ENCODE measurements around the gene MARVELD2.

Gene MARVELD2

GRCh38 chr5:69493396-69494133, 78.6 kb downstream of the MARVELD2 start (continued):
- TF ChIP-seq, protein P1, sequence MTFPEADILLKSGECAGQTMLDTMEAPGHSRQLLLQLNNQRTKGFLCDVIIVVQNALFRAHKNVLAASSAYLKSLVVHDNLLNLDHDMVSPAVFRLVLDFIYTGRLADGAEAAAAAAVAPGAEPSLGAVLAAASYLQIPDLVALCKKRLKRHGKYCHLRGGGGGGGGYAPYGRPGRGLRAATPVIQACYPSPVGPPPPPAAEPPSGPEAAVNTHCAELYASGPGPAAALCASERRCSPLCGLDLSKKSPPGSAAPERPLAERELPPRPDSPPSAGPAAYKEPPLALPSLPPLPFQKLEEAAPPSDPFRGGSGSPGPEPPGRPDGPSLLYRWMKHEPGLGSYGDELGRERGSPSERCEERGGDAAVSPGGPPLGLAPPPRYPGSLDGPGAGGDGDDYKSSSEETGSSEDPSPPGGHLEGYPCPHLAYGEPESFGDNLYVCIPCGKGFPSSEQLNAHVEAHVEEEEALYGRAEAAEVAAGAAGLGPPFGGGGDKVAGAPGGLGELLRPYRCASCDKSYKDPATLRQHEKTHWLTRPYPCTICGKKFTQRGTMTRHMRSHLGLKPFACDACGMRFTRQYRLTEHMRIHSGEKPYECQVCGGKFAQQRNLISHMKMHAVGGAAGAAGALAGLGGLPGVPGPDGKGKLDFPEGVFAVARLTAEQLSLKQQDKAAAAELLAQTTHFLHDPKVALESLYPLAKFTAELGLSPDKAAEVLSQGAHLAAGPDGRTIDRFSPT (tag by site-specific recombination; IDR thresholded peaks at IDR 0.05) = no peak
- TF ChIP-seq ZNF501 (tag by site-specific recombination; IDR thresholded peaks at IDR 0.05) (peak; percentile 21; the same call in 1 of the 2 replicates), ZNF777 (tag by site-specific recombination; IDR thresholded peaks at IDR 0.05; ENCODE audit: borderline replicate concordance) (no peak), TSHZ1 (tag by site-specific recombination; IDR thresholded peaks at IDR 0.05; ENCODE audit: borderline replicate concordance) (no peak), ZNF133 (tag by site-specific recombination; IDR thresholded peaks at IDR 0.05) (no peak), ZNF513 (tag by site-specific recombination; IDR thresholded peaks at IDR 0.05) (0 out of 2 replicates have a peak, but pooled peaks have one; percentile 18), MZF1 (tag by site-specific recombination; IDR thresholded peaks at IDR 0.05; ENCODE audit: borderline replicate concordance) (no peak), ZNF19 (tag by site-specific recombination; IDR thresholded peaks at IDR 0.05; ENCODE audit: low read depth) (no peak), ZNF433 (tag by site-specific recombination; IDR thresholded peaks at IDR 0.05; ENCODE audit: low read depth) (no peak), ZNF792 (tag by site-specific recombination; IDR thresholded peaks at IDR 0.05) (no peak), ZNF768 (tag by site-specific recombination; IDR thresholded peaks at IDR 0.05) (no peak), ZNF404 (tag by site-specific recombination; IDR thresholded peaks at IDR 0.05) (no peak), ZNF423 (tag by site-specific recombination; IDR thresholded peaks at IDR 0.05) (no peak; the same call in 1 of the 2 replicates), ZNF146 (tag by site-specific recombination; IDR thresholded peaks at IDR 0.05) (no peak), BCL6B (tag by site-specific recombination; IDR thresholded peaks at IDR 0.05) (no peak)
- TF ChIP-seq, protein P2, sequence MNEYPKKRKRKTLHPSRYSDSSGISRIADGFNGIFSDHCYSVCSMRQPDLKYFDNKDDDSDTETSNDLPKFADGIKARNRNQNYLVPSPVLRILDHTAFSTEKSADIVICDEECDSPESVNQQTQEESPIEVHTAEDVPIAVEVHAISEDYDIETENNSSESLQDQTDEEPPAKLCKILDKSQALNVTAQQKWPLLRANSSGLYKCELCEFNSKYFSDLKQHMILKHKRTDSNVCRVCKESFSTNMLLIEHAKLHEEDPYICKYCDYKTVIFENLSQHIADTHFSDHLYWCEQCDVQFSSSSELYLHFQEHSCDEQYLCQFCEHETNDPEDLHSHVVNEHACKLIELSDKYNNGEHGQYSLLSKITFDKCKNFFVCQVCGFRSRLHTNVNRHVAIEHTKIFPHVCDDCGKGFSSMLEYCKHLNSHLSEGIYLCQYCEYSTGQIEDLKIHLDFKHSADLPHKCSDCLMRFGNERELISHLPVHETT (tag by site-specific recombination; IDR thresholded peaks at IDR 0.05) = no peak
- TF ChIP-seq, protein P3, sequence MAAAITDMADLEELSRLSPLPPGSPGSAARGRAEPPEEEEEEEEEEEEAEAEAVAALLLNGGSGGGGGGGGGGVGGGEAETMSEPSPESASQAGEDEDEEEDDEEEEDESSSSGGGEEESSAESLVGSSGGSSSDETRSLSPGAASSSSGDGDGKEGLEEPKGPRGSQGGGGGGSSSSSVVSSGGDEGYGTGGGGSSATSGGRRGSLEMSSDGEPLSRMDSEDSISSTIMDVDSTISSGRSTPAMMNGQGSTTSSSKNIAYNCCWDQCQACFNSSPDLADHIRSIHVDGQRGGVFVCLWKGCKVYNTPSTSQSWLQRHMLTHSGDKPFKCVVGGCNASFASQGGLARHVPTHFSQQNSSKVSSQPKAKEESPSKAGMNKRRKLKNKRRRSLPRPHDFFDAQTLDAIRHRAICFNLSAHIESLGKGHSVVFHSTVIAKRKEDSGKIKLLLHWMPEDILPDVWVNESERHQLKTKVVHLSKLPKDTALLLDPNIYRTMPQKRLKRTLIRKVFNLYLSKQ (tag by site-specific recombination; IDR thresholded peaks at IDR 0.05; ENCODE audit: borderline replicate concordance) = no peak
- TF ChIP-seq, protein P4, sequence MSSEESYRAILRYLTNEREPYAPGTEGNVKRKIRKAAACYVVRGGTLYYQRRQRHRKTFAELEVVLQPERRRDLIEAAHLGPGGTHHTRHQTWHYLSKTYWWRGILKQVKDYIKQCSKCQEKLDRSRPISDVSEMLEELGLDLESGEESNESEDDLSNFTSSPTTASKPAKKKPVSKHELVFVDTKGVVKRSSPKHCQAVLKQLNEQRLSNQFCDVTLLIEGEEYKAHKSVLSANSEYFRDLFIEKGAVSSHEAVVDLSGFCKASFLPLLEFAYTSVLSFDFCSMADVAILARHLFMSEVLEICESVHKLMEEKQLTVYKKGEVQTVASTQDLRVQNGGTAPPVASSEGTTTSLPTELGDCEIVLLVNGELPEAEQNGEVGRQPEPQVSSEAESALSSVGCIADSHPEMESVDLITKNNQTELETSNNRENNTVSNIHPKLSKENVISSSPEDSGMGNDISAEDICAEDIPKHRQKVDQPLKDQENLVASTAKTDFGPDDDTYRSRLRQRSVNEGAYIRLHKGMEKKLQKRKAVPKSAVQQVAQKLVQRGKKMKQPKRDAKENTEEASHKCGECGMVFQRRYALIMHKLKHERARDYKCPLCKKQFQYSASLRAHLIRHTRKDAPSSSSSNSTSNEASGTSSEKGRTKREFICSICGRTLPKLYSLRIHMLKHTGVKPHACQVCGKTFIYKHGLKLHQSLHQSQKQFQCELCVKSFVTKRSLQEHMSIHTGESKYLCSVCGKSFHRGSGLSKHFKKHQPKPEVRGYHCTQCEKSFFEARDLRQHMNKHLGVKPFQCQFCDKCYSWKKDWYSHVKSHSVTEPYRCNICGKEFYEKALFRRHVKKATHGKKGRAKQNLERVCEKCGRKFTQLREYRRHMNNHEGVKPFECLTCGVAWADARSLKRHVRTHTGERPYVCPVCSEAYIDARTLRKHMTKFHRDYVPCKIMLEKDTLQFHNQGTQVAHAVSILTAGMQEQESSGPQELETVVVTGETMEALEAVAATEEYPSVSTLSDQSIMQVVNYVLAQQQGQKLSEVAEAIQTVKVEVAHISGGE (tag by site-specific recombination; conservative IDR thresholded peaks at IDR 0.05; ENCODE audit: low read depth) = no peak
- TF ChIP-seq, protein P5, sequence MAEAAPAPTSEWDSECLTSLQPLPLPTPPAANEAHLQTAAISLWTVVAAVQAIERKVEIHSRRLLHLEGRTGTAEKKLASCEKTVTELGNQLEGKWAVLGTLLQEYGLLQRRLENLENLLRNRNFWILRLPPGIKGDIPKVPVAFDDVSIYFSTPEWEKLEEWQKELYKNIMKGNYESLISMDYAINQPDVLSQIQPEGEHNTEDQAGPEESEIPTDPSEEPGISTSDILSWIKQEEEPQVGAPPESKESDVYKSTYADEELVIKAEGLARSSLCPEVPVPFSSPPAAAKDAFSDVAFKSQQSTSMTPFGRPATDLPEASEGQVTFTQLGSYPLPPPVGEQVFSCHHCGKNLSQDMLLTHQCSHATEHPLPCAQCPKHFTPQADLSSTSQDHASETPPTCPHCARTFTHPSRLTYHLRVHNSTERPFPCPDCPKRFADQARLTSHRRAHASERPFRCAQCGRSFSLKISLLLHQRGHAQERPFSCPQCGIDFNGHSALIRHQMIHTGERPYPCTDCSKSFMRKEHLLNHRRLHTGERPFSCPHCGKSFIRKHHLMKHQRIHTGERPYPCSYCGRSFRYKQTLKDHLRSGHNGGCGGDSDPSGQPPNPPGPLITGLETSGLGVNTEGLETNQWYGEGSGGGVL (tag by site-specific recombination; IDR thresholded peaks at IDR 0.05) = no peak; the same call in 1 of the 2 replicates

All from HEK293 (cell line).